Measurements from ENCODE around the gene HMX1.

- TF ChIP-seq CTCF (conservative IDR thresholded peaks at IDR 0.05; ENCODE audit: low read length): no peak
- no peak for TF ChIP-seq EZH2phosphoT487 (IDR thresholded peaks at IDR 0.05; ENCODE audit: borderline replicate concordance, low read depth, low read length)
Observed at GRCh38 chr4:8866828-8867623, 4.6 kb downstream of the HMX1 start.
